Thyroid gland (tissue), 4 donors: ENCODE measurements around the gene SLCO3A1.

Source experiments
- CTCF ChIP-seq, 6 experiments: fragments of 200-600 bp in 3 of 6; fragments of 450-650 bp in 3 of 6; sonication (generic) in 3 of 6; IDR thresholded peaks; one replicate each; pipeline ENCODE4 v1.5.1; 2016 to 2019; ENCODE audit warnings: antibody characterized with exemption in 6 of 6, mild to moderate bottlenecking in 2 of 6, inconsistent platforms in 1 of 6, moderate library complexity in 1 of 6
- POLR2A ChIP-seq, 2 donors: fragments of 450-650 bp; IDR thresholded peaks; one replicate each; pipeline ENCODE4 v1.6.1; 2017; ENCODE audit warnings: antibody characterized with exemption in 2 of 2, mild to moderate bottlenecking in 2 of 2, moderate library complexity in 1 of 2

- TF ChIP-seq POLR2A (IDR thresholded peaks at IDR 0.05) (no peak), CTCF (IDR thresholded peaks at IDR 0.05) (no peak)
These were observed 312.5 kb downstream of the SLCO3A1 start for GRCh38 chr15:92166029-92166428.
